Heart left ventricle (tissue), 13 donors: ENCODE results near the gene SORT1.

Source experiments
- CTCF ChIP-seq, 12 donors: fragments of 200-600 bp; sonication (generic) in 4 of 12; IDR thresholded peaks; one replicate each; pipeline versions ENCODE4 v1.5.0 to v1.8.0; 2018 to 2022; ENCODE audit warnings: antibody characterized with exemption in 12 of 12, mild to moderate bottlenecking in 5 of 12
- POLR2A ChIP-seq, 2 donors: fragments of 450-650 bp; IDR thresholded peaks; one replicate each; pipeline ENCODE4 v1.6.1; 2017; ENCODE audit warnings: antibody characterized with exemption in 2 of 2, mild to moderate bottlenecking in 2 of 2, moderate library complexity in 2 of 2
- donor health status: ischemic (EF 13 %, LVEDD 7.1; RV severe dilation, severe dysfunction).
- donor health status: DM: no; HTN: yes; CAD: no.
- donor health status: DM: no; HTN: no; CAD: no.
- donor health status: ischemic (EF 25% LVEDD 6.9; RV normal size, moderate dysfunction).
- donor health status: ischemic (EF 25% LVEDD 5.7; RV mildly dilated, moderate dysfunction).
- donor health status: ischemic (EF 35%, LVEDD 5.7; RV mildly dilated, moderate dysfunction).
- donor health status: nonischemic (EF 11% LVEDD 7.7; RV severe dilation, severe dysfunction).
- donor health status: DM: yes; HTN: yes; CAD: no.
- donor health status: PGD.
- donor health status: ischemic (EF 29% LVEDD 5.4; RV normal size, mild dysfunction).
- donor health status: nonischemic (EF 23%, LVEDD 6.1; RV moderate dilation, normal function).

- TF ChIP-seq POLR2A (IDR thresholded peaks at IDR 0.05) (no peak), CTCF (IDR thresholded peaks at IDR 0.05) (no peak)
Measured at GRCh38 chr1:109386054-109386717, 11.5 kb downstream of the SORT1 start.
